ENCODE results near the gene ZBTB16. TPM values are rescaled to one million over a fixed set of nuclear protein-coding genes. Genes with fewer than 3 reads are reported as not detected.

ZBTB16 gene
- total and polyA plus RNA-seq, 2 donors: 10.3 to 95.2 TPM

- H3K36me3 ChIP-seq (ENCODE audit: insufficient read depth): peaks cover 5% of the 10 kb centered on the region
- no peak for DNase-seq (ENCODE audit: extremely low spot score)
- 97% methylated on average over 11 of the region's 11 CpGs for WGBS
- H3K4me3 ChIP-seq (ENCODE audit: low read depth, low read length): no peak overlapping the region
- H3K27ac ChIP-seq (ENCODE audit: low read depth): no peak overlapping the region
- H3K4me1 ChIP-seq (ENCODE audit: insufficient read depth): no peaks in the 10 kb centered on the region
Observed at GRCh38 chr11:114247070-114247789, 187.7 kb downstream of the ZBTB16 start.

- Histone ChIP-seq H3K4me1 (ENCODE audit: insufficient read depth) (no peaks in the 10 kb centered on the region), H3K36me3 (ENCODE audit: insufficient read depth) (peaks cover 7% of the 10 kb centered on the region), H3K4me3 (ENCODE audit: low read depth, low read length) (no peak overlapping the region), H3K27ac (ENCODE audit: low read depth) (no peak overlapping the region)
- 96% methylated on average over 17 of the region's 17 CpGs for WGBS
- DNase-seq (ENCODE audit: extremely low spot score): no peak
Observed at GRCh38 chr11:114250180-114250579, 190.7 kb downstream of the ZBTB16 start.

- no peak for DNase-seq (ENCODE audit: extremely low spot score)
- 83% methylated on average over 14 of the region's 14 CpGs for WGBS
- H3K27ac ChIP-seq (ENCODE audit: low read depth): no peak overlapping the region
- H3K4me3 ChIP-seq (ENCODE audit: low read depth, low read length): no peak overlapping the region
- peaks cover 7% of the 10 kb centered on the region for H3K36me3 ChIP-seq (ENCODE audit: insufficient read depth)
- H3K4me1 ChIP-seq (ENCODE audit: insufficient read depth): no peaks in the 10 kb centered on the region
Observed at GRCh38 chr11:114250993-114251814, 191.7 kb downstream of the ZBTB16 start.

GRCh38 chr11:114251815-114252337 is 192.4 kb downstream of the ZBTB16 start:
- Histone ChIP-seq H3K4me3 (ENCODE audit: low read depth, low read length) (no peak overlapping the region), H3K27ac (ENCODE audit: low read depth) (no peak overlapping the region), H3K4me1 (ENCODE audit: insufficient read depth) (no peaks in the 10 kb centered on the region), H3K36me3 (ENCODE audit: insufficient read depth) (peaks cover 4% of the 10 kb centered on the region)
- 84% methylated on average over 9 of the region's 9 CpGs for WGBS
- DNase-seq (ENCODE audit: extremely low spot score): no peak

- no peak overlapping the region for H3K4me3 ChIP-seq (ENCODE audit: low read depth, low read length)
- H3K36me3 ChIP-seq (ENCODE audit: insufficient read depth): peaks cover 4% of the 10 kb centered on the region
- no peak overlapping the region for H3K27ac ChIP-seq (ENCODE audit: low read depth)
- no peak for DNase-seq (ENCODE audit: extremely low spot score)
- 74% methylated on average over 9 of the region's 9 CpGs for WGBS
- peaks cover 1% of the 10 kb centered on the region for H3K4me1 ChIP-seq (ENCODE audit: insufficient read depth)
Observed at GRCh38 chr11:114252767-114253166, 193.3 kb downstream of the ZBTB16 start.

- WGBS: 72% methylated on average over 2 of the region's 2 CpGs
- no peak for DNase-seq (ENCODE audit: extremely low spot score)
- Histone ChIP-seq H3K4me3 (ENCODE audit: low read depth, low read length) (no peak overlapping the region), H3K4me1 (ENCODE audit: insufficient read depth) (peaks cover 1% of the 10 kb centered on the region), H3K27ac (ENCODE audit: low read depth) (no peak overlapping the region), H3K36me3 (ENCODE audit: insufficient read depth) (peaks cover 4% of the 10 kb centered on the region)
Observed at GRCh38 chr11:114253771-114254170, 194.3 kb downstream of the ZBTB16 start.

- DNase-seq (ENCODE audit: extremely low spot score): no peak
- Histone ChIP-seq H3K4me1 (ENCODE audit: insufficient read depth) (peaks cover 1% of the 10 kb centered on the region), H3K27ac (ENCODE audit: low read depth) (no peak overlapping the region), H3K36me3 (ENCODE audit: insufficient read depth) (peaks cover 4% of the 10 kb centered on the region), H3K4me3 (ENCODE audit: low read depth, low read length) (no peak overlapping the region)
- WGBS: 94% methylated on average over 14 of the region's 14 CpGs
Observed at GRCh38 chr11:114254571-114255146, 195.1 kb downstream of the ZBTB16 start.

- Histone ChIP-seq H3K4me1 (ENCODE audit: insufficient read depth) (peaks cover 1% of the 10 kb centered on the region), H3K36me3 (ENCODE audit: insufficient read depth) (peaks cover 4% of the 10 kb centered on the region), H3K4me3 (ENCODE audit: low read depth, low read length) (no peak overlapping the region), H3K27ac (ENCODE audit: low read depth) (no peak overlapping the region)
- no peak for DNase-seq (ENCODE audit: extremely low spot score)
- 91% methylated on average over 11 of the region's 11 CpGs for WGBS
Observed at GRCh38 chr11:114255289-114255688, 195.8 kb downstream of the ZBTB16 start.

GRCh38 chr11:114256176-114256966 is 196.9 kb downstream of the ZBTB16 start:
- Histone ChIP-seq H3K36me3 (ENCODE audit: insufficient read depth) (peaks cover 2% of the 10 kb centered on the region), H3K27ac (ENCODE audit: low read depth) (no peak overlapping the region), H3K4me1 (ENCODE audit: insufficient read depth) (peaks cover 1% of the 10 kb centered on the region), H3K4me3 (ENCODE audit: low read depth, low read length) (no peak overlapping the region)
- 85% methylated on average over 20 of the region's 20 CpGs for WGBS
- DNase-seq (ENCODE audit: extremely low spot score): no peak

GRCh38 chr11:114256967-114257286 is 197.4 kb downstream of the ZBTB16 start:
- 93% methylated on average over 10 of the region's 10 CpGs for WGBS
- H3K4me3 ChIP-seq (ENCODE audit: low read depth, low read length): no peak overlapping the region
- H3K36me3 ChIP-seq (ENCODE audit: insufficient read depth): peaks cover 2% of the 10 kb centered on the region
- peaks cover 1% of the 10 kb centered on the region for H3K4me1 ChIP-seq (ENCODE audit: insufficient read depth)
- no peak for DNase-seq (ENCODE audit: extremely low spot score)
- no peak overlapping the region for H3K27ac ChIP-seq (ENCODE audit: low read depth)

- DNase-seq (ENCODE audit: extremely low spot score): no peak
- peaks cover 1% of the 10 kb centered on the region for H3K4me1 ChIP-seq (ENCODE audit: insufficient read depth)
Observed at GRCh38 chr11:114257621-114258558, 198.4 kb downstream of the ZBTB16 start.

GRCh38 chr11:114258696-114259095 is 199.2 kb downstream of the ZBTB16 start:
- Histone ChIP-seq H3K36me3 (ENCODE audit: insufficient read depth) (peaks cover 2% of the 10 kb centered on the region), H3K27ac (ENCODE audit: low read depth) (no peak overlapping the region), H3K4me1 (ENCODE audit: insufficient read depth) (peaks cover 1% of the 10 kb centered on the region), H3K4me3 (ENCODE audit: low read depth, low read length) (no peak overlapping the region)
- WGBS: 80% methylated on average over 7 of the region's 7 CpGs
- no peak for DNase-seq (ENCODE audit: extremely low spot score)

More at GRCh38 chr11:114257621-114258558, 198.4 kb downstream of the ZBTB16 start:
- Histone ChIP-seq H3K27ac (ENCODE audit: low read depth) (peak overlapping the region; percentile 27), H3K36me3 (ENCODE audit: insufficient read depth) (peaks cover 2% of the 10 kb centered on the region), H3K4me3 (ENCODE audit: low read depth, low read length) (no peak overlapping the region)
- 41% methylated on average over 29 of the region's 29 CpGs for WGBS

Measured in urinary bladder (tissue), 4 donors.